Stimulated activated CD4-positive, alpha-beta T cell treated with anti-CD3 and anti-CD28 coated beads, TNF-alpha, amount 100 ng/mL, for 4 hours (primary cell): ENCODE results near the gene DTYMK.
A peak's percentile ranks its signal among the peaks of the same experiment; 100 is the strongest.

Source experiments
- DNase-seq, 3 experiments: peaks; one replicate each; pipeline ENCODE4 v3.0.0-alpha.2; 2020; ENCODE audit warnings: low read depth in 3 of 3

The DTYMK gene

GRCh38 chr2:241686650-241687425, at the start of gene DTYMK:
Gene DTYMK, minus strand, starts transcription at chr2:241686815. Its CDS starts 32 bp downstream, at chr2:241686783.
- peak; percentile 87 to 88 (median 88) for DNase-seq

- DNase-seq, result no peak
Observed at GRCh38 chr2:241736111-241736510, 49.5 kb upstream of the DTYMK start.

- peak; percentile 86 to 96 (median 90) for DNase-seq
Observed at GRCh38 chr2:241734467-241735208, 48.0 kb upstream of the DTYMK start, which contains the start of gene D2HGDH. Gene D2HGDH, plus strand, starts transcription at chr2:241734630. Its CDS starts 595 bp downstream, at chr2:241735225.

GRCh38 chr2:241734208-241734466, 47.5 kb upstream of the DTYMK start:
- no peak for DNase-seq

GRCh38 chr2:241733391-241734207, 47.0 kb upstream of the DTYMK start:
- DNase-seq, result no peak

GRCh38 chr2:241732513-241733186, 46.0 kb upstream of the DTYMK start:
- DNase-seq, result peak in 2 of 3 experiments; percentile 35

- no peak for DNase-seq
Observed at GRCh38 chr2:241730671-241731293, 44.2 kb upstream of the DTYMK start.

GRCh38 chr2:241729868-241730267, 43.3 kb upstream of the DTYMK start:
- no peak for DNase-seq

GRCh38 chr2:241728627-241729026, 42.0 kb upstream of the DTYMK start:
- DNase-seq, result no peak

GRCh38 chr2:241728000-241728399, 41.4 kb upstream of the DTYMK start:
- no peak for DNase-seq

- no peak for DNase-seq
Observed at GRCh38 chr2:241726459-241726858, 39.8 kb upstream of the DTYMK start.

- no peak for DNase-seq
Observed at GRCh38 chr2:241724975-241725870, 38.6 kb upstream of the DTYMK start.

- DNase-seq, result no peak
Observed at GRCh38 chr2:241724259-241724974, 37.8 kb upstream of the DTYMK start.

- DNase-seq, result no peak
Observed at GRCh38 chr2:241722896-241723454, 36.4 kb upstream of the DTYMK start.

- DNase-seq, result no peak
Observed at GRCh38 chr2:241721852-241722251, 35.2 kb upstream of the DTYMK start.

- DNase-seq, result no peak
Observed at GRCh38 chr2:241720560-241720959, 33.9 kb upstream of the DTYMK start.

- DNase-seq, result no peak
Observed at GRCh38 chr2:241720099-241720498, 33.5 kb upstream of the DTYMK start.

GRCh38 chr2:241719093-241719492, 32.5 kb upstream of the DTYMK start:
- no peak for DNase-seq

GRCh38 chr2:241708879-241709278, 22.3 kb upstream of the DTYMK start:
- no peak for DNase-seq
